Measurements from ENCODE around the gene TTC19. TPM values are rescaled to one million over a fixed set of nuclear protein-coding genes. Genes with fewer than 3 reads are reported as not detected.
"Not testable (repeated sequence)": the region's sequence is repeated elsewhere in the genome, so short reads cannot be mapped to it uniquely, and the experiment has no call there.

TTC19 gene
- total and polyA plus RNA-seq, 9 donors = 19.9 to 28.6 (median 23.7) TPM

DNA sequence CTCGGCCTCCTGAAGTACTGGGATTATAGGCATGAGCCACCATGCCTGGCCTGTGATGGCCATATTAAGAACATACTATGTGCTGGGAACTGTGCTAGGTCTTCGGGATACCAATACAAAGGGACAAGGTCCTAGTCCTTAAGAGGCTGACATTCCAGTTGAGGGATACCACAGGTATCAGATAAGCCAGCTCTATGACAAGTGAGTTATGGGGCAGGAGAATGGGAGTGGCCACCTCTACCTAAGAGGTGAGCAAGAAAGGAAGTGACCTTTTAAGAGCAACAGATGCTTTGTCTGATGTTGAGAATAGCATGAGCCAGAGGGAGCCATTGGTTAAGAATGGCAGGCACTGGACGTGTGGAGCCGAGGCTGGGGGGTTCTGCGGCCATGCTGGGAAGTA is 27.7 kb upstream of the TTC19 start:
- H3K4me1 ChIP-seq (ENCODE audit: control insufficient read depth, insufficient read depth, low read length) = peaks cover 4% of the 10 kb centered on the region
- H3K4me3 ChIP-seq (ENCODE audit: low read length) = no peak overlapping the region
- whole genome bisulfite sequencing (ENCODE audit: insufficient coverage) = 94% methylated on average over 2 of the region's 5 CpGs
- no peak for DNase-seq
- no peaks in the 10 kb centered on the region for H3K27me3 ChIP-seq (ENCODE audit: control insufficient read depth, insufficient read depth, low read length)
- H3K36me3 ChIP-seq (ENCODE audit: control insufficient read depth, insufficient read depth, low read length) = peaks cover 14% of the 10 kb centered on the region
- no peaks in the 10 kb centered on the region for H3K9me3 ChIP-seq (replicated peaks; ENCODE audit: control insufficient read depth, low read depth, low read length)
- no peak overlapping the region for H3K27ac ChIP-seq (ENCODE audit: low read length)

DNA sequence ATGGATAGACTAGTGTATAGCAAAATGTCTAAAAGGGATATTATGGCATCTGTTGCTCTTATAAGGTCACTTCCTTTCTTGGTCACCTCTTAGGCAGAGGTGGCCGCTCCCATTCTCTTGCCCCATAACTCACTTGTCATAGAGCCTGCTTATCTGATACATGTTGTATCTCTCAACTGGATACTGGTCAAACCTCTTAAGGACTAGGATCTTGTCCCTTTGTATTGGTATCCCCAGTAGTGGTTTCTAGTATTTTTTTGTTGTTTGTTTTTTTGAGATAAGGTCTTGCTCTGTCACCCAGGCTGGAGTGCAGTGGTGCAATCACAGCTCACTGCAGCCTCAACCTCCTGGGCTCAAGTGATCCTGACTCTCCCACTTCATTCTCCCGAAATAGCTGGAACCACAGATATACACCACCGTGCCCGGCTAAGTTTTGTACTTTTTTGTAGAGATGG is 27.1 kb upstream of the TTC19 start:
- no peak overlapping the region for H3K4me3 ChIP-seq (ENCODE audit: low read length)
- H3K36me3 ChIP-seq (ENCODE audit: control insufficient read depth, insufficient read depth, low read length) = peaks cover 20% of the 10 kb centered on the region
- no CpG with 5 or more reads among the region's 4 CpGs for WGBS (ENCODE audit: insufficient coverage)
- H3K9me3 ChIP-seq (replicated peaks; ENCODE audit: control insufficient read depth, low read depth, low read length) = no peaks in the 10 kb centered on the region
- H3K27ac ChIP-seq (ENCODE audit: low read length) = no peak overlapping the region
- DNase-seq = no peak
- H3K27me3 ChIP-seq (ENCODE audit: control insufficient read depth, insufficient read depth, low read length) = no peaks in the 10 kb centered on the region
- no peaks in the 10 kb centered on the region for H3K4me1 ChIP-seq (ENCODE audit: control insufficient read depth, insufficient read depth, low read length)

DNA sequence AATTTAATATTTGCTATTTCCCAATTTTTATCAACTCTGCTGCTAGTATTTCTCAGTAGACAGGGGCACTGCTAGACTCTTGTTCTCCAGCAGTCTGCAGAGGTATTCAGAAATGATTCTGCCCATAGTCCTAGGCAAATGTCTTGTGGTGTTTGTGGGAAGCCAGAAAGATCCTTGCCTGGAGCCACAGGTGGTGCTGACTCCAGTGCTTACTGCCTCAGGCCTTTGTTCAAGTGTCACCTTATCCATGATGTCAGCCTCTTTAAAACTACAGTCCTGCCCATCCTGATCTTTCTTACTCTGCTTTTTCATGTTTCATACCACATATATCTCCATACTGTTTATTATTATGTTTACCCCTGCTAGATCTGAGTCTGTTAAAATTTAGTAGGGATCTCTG is 26.6 kb upstream of the TTC19 start:
- Histone ChIP-seq H3K9me3 (replicated peaks; ENCODE audit: control insufficient read depth, low read depth, low read length) (no peaks in the 10 kb centered on the region), H3K27ac (ENCODE audit: low read length) (no peak overlapping the region), H3K4me1 (ENCODE audit: control insufficient read depth, insufficient read depth, low read length) (no peaks in the 10 kb centered on the region), H3K36me3 (ENCODE audit: control insufficient read depth, insufficient read depth, low read length) (peaks cover 24% of the 10 kb centered on the region), H3K4me3 (ENCODE audit: low read length) (no peak overlapping the region), H3K27me3 (ENCODE audit: control insufficient read depth, insufficient read depth, low read length) (no peaks in the 10 kb centered on the region)
- no peak for DNase-seq

DNA sequence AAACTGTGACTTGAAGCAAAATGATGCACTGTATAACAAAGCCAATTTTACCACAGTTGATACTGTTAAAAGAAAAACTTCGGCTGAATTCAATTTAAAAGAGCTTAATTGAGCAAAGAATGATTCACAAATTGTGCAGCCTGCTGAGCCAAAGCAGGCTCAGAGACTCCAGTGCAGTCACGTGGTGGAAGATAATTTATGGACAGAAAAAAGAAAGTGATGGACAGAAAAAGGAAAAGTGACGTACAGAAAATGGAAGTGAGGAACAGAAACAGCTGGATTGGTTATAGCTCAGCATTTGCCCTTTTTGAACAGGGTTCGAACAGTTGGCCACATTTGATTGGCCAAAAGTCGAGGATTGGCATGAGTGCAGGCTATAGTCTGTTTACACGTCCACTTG is 25.8 kb upstream of the TTC19 start:
- Histone ChIP-seq H3K27ac (ENCODE audit: low read length) (no peak overlapping the region), H3K27me3 (ENCODE audit: control insufficient read depth, insufficient read depth, low read length) (no peaks in the 10 kb centered on the region), H3K4me1 (ENCODE audit: control insufficient read depth, insufficient read depth, low read length) (no peaks in the 10 kb centered on the region), H3K36me3 (ENCODE audit: control insufficient read depth, insufficient read depth, low read length) (peaks cover 31% of the 10 kb centered on the region), H3K4me3 (ENCODE audit: low read length) (no peak overlapping the region), H3K9me3 (replicated peaks; ENCODE audit: control insufficient read depth, low read depth, low read length) (no peaks in the 10 kb centered on the region)
- DNase-seq = no peak
- WGBS (ENCODE audit: insufficient coverage) = 78% methylated on average over 3 of the region's 6 CpGs

DNA sequence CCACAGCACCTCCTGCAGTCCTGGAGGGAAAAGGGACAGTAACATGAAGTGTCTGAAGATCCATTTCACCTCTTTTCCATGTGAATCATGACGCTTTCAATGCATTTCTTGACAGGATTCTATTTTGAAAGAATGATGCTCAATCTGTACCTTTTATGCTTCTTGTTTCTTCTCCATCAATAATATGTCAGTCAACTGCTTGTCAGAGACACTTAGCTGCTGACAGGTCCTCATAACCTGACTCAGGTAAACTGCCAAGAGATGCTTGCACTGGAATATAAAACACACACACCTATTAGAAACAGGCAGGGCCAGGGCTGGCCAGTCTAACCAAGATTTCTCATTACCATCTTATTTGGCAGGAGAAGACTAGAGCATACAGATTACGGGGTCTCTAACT is 21.7 kb upstream of the TTC19 start:
- Histone ChIP-seq H3K9me3 (replicated peaks; ENCODE audit: control insufficient read depth, low read depth, low read length) (no peaks in the 10 kb centered on the region), H3K4me1 (ENCODE audit: control insufficient read depth, insufficient read depth, low read length) (no peaks in the 10 kb centered on the region), H3K4me3 (ENCODE audit: low read length) (no peak overlapping the region), H3K36me3 (ENCODE audit: control insufficient read depth, insufficient read depth, low read length) (peaks cover 57% of the 10 kb centered on the region), H3K27me3 (ENCODE audit: control insufficient read depth, insufficient read depth, low read length) (no peaks in the 10 kb centered on the region), H3K27ac (ENCODE audit: low read length) (no peak overlapping the region)
- 100% methylated on average over 1 of the region's 2 CpGs for WGBS (ENCODE audit: insufficient coverage)
- no peak for DNase-seq

DNA sequence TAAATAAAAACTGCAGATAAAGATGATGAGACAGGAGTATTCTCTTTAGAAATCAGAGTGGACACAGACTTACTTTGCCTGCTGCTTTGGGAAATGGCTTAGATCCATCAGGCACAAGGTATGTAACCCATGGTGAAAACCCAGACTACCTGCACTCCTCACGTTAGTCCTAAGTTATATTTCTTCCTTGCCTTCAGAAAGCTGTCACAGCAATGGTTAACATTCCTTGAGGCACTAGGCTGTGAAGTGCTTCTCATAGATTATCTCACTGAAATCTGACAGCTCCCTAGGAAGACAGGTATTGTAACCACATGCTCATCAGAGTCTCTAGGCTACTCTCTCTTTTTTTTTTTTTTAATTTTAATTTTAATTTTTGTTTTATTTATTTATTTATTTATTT is 21.0 kb upstream of the TTC19 start:
- no peak for DNase-seq
- no peaks in the 10 kb centered on the region for H3K9me3 ChIP-seq (replicated peaks; ENCODE audit: control insufficient read depth, low read depth, low read length)
- WGBS (ENCODE audit: insufficient coverage) = 60% methylated on average over 1 of the region's 1 CpG
- no peaks in the 10 kb centered on the region for H3K4me1 ChIP-seq (ENCODE audit: control insufficient read depth, insufficient read depth, low read length)
- H3K4me3 ChIP-seq (ENCODE audit: low read length) = no peak overlapping the region
- H3K36me3 ChIP-seq (ENCODE audit: control insufficient read depth, insufficient read depth, low read length) = peaks cover 60% of the 10 kb centered on the region
- no peak overlapping the region for H3K27ac ChIP-seq (ENCODE audit: low read length)
- no peaks in the 10 kb centered on the region for H3K27me3 ChIP-seq (ENCODE audit: control insufficient read depth, insufficient read depth, low read length)

DNA sequence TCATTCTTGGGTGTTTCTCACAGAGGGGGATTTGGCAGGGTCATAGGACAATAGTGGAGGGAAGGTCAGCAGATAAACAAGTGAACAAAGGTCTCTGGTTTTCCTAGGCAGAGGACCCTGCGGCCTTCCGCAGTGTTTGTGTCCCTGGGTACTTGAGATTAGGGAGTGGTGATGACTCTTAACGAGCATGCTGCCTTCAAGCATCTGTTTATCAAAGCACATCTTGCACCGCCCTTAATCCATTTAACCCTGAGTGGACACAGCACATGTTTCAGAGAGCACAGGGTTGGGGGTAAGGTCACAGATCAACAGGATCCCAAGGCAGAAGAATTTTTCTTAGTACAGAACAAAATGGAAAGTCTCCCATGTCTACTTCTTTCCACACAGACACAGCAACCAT is 20.6 kb upstream of the TTC19 start:
- H3K9me3 ChIP-seq (replicated peaks; ENCODE audit: control insufficient read depth, low read depth, low read length); H3K27me3 ChIP-seq (ENCODE audit: control insufficient read depth, insufficient read depth, low read length); H3K4me3 ChIP-seq (ENCODE audit: low read length); H3K4me1 ChIP-seq (ENCODE audit: control insufficient read depth, insufficient read depth, low read length); H3K27ac ChIP-seq (ENCODE audit: low read length); DNase-seq: not testable (repeated sequence)
- H3K36me3 ChIP-seq (ENCODE audit: control insufficient read depth, insufficient read depth, low read length) = peaks cover 62% of the 10 kb centered on the region
- no CpG with 5 or more reads among the region's 4 CpGs for WGBS (ENCODE audit: insufficient coverage)

DNA sequence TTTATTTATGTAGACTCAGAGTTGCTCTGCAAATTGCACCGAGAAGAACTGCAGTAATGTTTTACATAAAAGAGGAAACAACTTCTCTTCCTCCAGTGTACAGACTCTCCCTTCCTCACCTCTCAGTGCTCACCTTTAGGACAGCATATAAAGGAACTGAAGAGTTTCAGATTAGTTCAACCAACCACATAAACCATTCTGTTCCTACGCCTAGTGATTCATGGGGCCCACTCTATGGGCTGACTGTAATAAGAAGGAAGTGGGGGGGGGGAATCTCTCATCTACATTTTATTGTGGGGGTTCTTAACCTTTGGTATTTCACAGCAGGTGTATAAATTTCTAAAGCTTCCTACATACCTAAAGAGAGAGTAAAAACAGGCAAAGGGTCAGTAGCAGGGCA is 18.4 kb upstream of the TTC19 start:
- no peak for DNase-seq
- WGBS (ENCODE audit: insufficient coverage) = no CpG with 5 or more reads among the region's 2 CpGs
- no peak overlapping the region for H3K4me3 ChIP-seq (ENCODE audit: low read length)
- no peaks in the 10 kb centered on the region for H3K4me1 ChIP-seq (ENCODE audit: control insufficient read depth, insufficient read depth, low read length)
- no peaks in the 10 kb centered on the region for H3K27me3 ChIP-seq (ENCODE audit: control insufficient read depth, insufficient read depth, low read length)
- no peak overlapping the region for H3K27ac ChIP-seq (ENCODE audit: low read length)
- H3K36me3 ChIP-seq (ENCODE audit: control insufficient read depth, insufficient read depth, low read length) = peaks cover 64% of the 10 kb centered on the region
- no peaks in the 10 kb centered on the region for H3K9me3 ChIP-seq (replicated peaks; ENCODE audit: control insufficient read depth, low read depth, low read length)

DNA sequence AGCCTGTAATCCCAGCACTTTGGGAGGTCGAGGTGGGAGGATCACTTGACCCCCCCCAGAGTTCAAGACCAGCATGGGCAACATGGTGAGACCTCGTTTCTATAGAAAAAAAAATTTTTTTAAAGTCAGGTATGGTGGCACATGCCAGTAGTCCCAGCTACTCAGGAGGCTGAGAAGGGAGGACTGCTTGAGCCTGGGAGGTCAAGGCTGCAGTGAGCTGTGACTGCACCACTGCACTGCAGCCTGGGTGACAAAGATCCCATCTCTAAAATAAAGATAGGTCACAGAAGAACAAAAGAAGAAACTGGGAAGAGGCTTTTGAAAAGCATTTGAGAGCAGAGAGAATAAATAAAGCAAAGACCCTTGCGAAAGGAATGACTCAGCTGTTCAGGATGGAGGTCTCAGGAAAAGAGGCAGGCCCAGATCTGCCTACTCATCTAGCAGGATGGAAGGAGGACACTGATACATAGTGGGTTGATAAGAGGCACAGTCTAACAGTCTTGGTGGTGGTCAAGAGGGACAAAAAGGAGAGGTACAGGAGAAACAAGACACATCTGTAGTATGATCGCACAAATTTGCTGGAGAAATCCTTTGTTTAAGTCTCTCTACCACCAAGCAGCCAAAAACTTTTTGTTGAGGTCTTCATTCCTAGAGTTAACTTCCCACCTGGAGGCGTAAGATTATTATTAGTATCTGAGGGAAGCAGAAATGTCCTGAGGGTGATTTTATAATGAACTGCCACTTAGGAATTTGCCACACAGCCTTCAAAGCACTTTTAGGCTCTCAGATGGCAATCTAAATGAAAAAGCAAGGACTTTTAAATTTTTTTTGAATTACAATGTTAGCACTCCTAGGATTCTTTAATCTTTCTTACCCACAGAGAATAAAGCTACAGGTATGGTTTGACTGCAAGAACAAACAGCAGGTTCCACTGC is 17.7 kb upstream of the TTC19 start:
- Histone ChIP-seq H3K36me3 (ENCODE audit: control insufficient read depth, insufficient read depth, low read length) (peaks cover 62% of the 10 kb centered on the region), H3K9me3 (replicated peaks; ENCODE audit: control insufficient read depth, low read depth, low read length) (no peaks in the 10 kb centered on the region), H3K4me3 (ENCODE audit: low read length) (no peak overlapping the region), H3K27ac (ENCODE audit: low read length) (no peak overlapping the region), H3K4me1 (ENCODE audit: control insufficient read depth, insufficient read depth, low read length) (no peaks in the 10 kb centered on the region), H3K27me3 (ENCODE audit: control insufficient read depth, insufficient read depth, low read length) (no peaks in the 10 kb centered on the region)
- DNase-seq = no peak
- WGBS (ENCODE audit: insufficient coverage) = 69% methylated on average over 2 of the region's 5 CpGs

DNA sequence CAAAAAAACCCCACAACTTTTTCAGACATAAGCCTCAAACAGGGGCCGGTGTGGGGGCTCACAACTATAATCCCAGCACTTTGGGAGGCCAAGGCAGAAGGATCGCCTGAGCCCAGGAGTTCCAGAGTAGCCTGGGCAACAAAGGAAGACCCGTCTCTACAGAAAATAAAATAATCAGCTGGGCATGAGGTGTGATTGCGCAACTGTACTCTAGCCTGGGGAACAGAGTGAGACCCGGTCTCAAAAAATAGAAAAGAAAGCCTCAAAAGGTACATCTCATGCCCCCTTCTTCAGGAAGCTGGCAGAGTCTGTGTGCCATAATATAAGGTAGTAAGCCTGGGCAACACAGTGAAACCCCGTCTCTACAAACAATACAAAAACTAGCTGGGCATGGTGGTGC is 3.3 kb upstream of the TTC19 start:
- Histone ChIP-seq H3K4me1 (ENCODE audit: control insufficient read depth, insufficient read depth, low read length) (peaks cover 7% of the 10 kb centered on the region), H3K4me3 (ENCODE audit: low read length) (no peak overlapping the region), H3K36me3 (ENCODE audit: control insufficient read depth, insufficient read depth, low read length) (peaks cover 19% of the 10 kb centered on the region), H3K9me3 (replicated peaks; ENCODE audit: control insufficient read depth, low read depth, low read length) (no peaks in the 10 kb centered on the region), H3K27ac (ENCODE audit: low read length) (no peak overlapping the region), H3K27me3 (ENCODE audit: control insufficient read depth, insufficient read depth, low read length) (no peaks in the 10 kb centered on the region)
- WGBS (ENCODE audit: insufficient coverage) = 88% methylated on average over 3 of the region's 6 CpGs
- DNase-seq = no peak

Data from muscle of leg (tissue), 11 donors.